Left renal cortex interstitium (tissue), 4 donors: Measurements from ENCODE around the gene RYR3. TPM values are rescaled to one million over a fixed set of nuclear protein-coding genes. Genes with fewer than 3 reads are reported as not detected.

ENCODE experiments used
- DNase-seq, 4 donors: peaks; one replicate each; pipeline ENCODE4 v3.0.0-alpha.2; 2013; ENCODE audit warnings: low read depth in 4 of 4, low spot score in 2 of 4, missing footprints in 1 of 4
- polyA plus RNA-seq, 4 donors: library from polyadenylated mRNA; unstranded; fragments of 120-200 nt; gene quantifications; one replicate each; pipeline ENCODE4 v1.2.1, GENCODE V29; 2013; ENCODE audit not compliant: insufficient read length in 4 of 4

The RYR3 gene
- polyA plus RNA-seq, 4 donors, result 2.5 to 16.7 (median 10.1) TPM

DNA sequence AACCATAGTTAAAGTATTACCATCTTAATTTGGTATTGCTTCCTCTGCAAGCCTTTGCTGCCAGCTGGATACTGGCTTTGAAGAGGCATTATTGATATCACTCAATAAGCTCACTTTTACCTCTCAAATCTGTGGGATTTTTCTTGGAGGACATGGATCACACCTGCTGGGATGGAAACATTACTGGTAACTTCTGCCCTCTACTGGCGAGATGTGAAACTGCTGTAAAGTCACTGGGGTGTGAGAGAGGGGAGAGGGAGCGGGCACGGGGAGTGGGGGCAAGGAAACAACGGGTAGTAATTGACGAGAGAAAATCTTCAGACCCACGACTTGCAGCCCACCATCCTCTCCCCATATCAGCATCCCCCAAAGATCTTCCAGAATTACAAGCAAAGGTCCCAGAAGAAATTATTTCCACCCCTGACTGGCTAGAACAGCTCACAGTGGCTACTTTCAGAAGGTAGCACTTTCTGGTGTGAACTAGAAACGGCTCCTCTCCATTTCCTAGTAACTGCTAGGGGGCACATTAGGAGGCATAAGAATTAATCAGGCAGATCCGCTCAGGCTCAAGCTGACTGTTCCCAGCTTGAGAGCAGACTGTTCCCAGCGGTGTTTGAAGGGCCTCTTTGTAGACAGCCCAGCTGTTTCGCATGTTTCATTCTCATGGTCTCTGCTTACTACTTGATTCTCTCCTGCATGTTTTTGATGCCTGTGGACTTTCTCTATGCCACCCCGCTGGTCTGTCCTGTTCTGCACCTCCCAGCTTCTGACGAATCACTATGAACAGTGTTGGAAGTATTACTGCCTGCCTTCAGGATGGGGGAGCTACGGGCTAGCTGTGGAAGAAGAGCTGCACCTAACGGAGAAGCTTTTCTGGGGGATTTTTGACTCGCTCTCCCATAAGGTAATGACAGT is 427.2 kb downstream of the RYR3 start:
- peak in 1 of 4 donors; percentile 45 for DNase-seq

DNA sequence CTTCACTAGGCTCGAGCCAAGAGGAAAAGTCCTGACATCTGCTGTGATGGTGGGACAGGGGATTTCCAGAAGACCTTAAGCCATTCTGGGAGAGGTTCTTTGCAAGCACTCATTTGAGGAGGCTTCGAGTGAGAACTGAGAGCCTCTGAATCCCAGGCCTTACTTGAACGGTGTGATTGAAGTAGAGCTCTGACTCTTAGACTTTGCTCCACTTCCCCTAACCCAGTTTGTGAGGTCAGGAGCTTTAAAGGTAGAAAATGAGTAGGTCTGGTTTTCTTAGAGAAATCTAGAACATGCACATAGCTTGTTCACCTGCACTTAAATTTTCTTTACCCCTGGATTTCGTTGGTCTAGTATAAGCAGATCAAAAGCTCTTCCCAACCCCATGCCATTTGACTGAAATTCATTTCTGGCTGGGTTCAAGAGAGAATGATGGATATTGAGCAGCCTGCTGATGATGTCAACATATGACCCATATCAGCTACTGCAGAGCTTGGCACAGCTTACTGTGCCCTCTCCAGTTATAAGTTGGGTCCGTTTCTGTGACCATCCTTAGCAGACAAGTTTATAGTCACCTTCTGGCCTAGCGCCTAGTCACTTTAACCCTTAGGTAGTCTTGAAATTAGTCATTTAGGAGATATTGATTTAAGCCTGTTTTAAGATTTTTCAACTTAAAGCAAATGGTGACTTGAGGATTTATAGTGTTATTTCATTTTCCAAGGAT is 428.3 kb downstream of the RYR3 start:
- no peak for DNase-seq

- no peak for DNase-seq
Observed at GRCh38 chr15:33742306-33742705, 431.5 kb downstream of the RYR3 start.

GRCh38 chr15:33742800-33743199 is 432.0 kb downstream of the RYR3 start:
- no peak for DNase-seq

DNA sequence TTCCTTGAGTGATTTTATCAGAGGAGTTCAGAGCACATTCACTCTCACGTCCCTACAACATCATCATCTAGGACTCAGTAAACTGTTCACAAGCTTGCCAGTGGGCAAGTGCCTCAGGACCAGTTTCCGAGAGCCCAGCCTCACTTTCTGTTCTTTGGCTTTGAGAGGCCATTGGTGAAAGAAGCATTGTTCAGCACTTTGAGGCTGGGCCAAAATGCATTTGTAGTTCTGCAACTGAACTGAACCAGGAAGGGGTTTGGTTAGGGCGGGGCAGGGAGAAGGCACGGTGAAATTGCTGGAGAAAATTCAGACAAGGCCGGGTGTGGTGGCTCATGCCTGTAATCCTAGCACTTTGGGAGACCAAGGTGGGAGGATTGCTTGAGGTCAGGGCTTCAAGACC is 435.4 kb downstream of the RYR3 start:
- no peak for DNase-seq

GRCh38 chr15:33753012-33753411 is 442.2 kb downstream of the RYR3 start:
- DNase-seq, result no peak

DNA sequence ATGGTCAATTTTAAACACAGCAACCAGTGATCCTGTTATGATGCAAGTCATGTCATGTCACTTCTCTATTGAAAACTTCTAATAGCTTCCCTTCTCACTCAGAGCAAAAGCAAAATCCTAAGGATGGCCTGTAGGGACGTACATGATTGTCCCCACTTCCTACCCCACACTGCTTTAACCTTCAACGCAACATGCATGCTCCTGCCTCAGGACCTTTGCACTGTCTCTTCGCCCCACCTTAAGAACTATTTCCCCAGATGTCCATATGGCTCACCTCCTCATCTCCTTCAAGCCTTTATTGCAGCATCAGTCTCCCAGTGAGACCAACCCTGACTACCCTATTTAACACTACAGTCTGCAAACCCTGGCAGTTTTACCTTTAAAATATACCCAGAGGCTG is 443.5 kb downstream of the RYR3 start:
- no peak for DNase-seq

- DNase-seq, result no peak
Observed at GRCh38 chr15:33756961-33757360, 446.2 kb downstream of the RYR3 start.

- no peak for DNase-seq
Observed at GRCh38 chr15:33757516-33758232, 446.9 kb downstream of the RYR3 start.

DNA sequence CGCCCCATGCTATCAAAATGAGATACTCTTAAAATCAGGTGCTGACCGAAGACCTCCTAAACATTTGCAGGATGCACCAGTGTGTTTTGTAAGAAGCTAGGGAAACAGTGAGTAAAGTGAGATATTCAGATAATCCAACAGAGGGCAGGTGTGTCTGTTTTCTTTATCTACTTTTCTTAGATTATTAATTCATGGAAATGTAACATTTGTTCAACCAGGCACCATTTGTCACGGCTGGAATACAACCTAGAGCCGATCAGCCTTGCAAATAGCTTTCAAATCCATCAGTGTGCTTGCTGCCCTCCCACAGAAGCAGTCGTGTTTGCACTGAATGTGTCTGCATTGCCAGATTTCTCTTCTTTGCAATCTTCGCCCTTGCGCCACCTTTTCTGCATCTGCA is 455.6 kb downstream of the RYR3 start:
- no peak for DNase-seq

GRCh38 chr15:33768670-33769190 is 458.0 kb downstream of the RYR3 start:
- no peak for DNase-seq

GRCh38 chr15:33773969-33774368 is 463.2 kb downstream of the RYR3 start:
- DNase-seq, result no peak

DNA sequence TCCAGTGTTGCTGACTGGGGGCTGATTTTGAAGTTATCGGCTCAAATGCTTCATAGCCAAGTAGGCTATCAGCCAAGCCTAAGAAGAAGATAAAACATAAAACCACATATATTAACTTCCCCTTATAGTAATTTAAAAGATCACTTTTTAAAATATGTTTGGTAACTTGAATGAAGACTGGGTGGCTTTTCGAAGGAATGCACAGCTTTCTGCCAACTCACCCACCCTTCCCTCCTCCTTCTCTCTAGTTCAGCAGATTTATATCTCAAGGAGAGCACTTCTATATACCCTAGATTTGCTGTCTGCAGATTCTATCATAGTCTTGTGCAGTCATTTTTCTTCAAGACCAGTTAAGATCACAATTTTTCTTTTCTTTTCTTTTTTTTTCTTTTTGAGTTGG is 468.1 kb downstream of the RYR3 start:
- no peak for DNase-seq

GRCh38 chr15:33780011-33780768 is 469.4 kb downstream of the RYR3 start:
- DNase-seq, result no peak

DNA sequence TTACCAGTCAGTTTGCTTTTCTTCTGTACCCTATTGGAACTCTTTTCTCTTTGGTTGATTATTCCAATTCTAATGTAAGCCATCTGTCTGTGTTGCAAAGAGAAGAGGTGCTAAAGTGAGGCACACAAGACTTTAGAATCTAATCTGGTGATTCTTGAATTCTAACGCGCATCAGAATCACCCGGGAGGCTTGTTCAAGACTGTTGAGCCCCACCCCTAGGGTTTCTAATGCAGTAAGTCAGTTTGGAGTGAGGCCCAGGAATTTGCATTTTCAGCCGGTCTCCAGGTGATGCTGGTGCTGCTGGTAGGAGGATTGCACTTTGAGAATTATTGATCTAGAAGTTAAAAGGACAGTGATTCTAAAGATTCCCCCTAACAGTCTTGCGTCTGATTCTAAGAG is 472.2 kb downstream of the RYR3 start:
- no peak for DNase-seq

- DNase-seq, result no peak
Observed at GRCh38 chr15:33785366-33785765, 474.6 kb downstream of the RYR3 start.

GRCh38 chr15:33788906-33789540 is 478.3 kb downstream of the RYR3 start:
- DNase-seq, result no peak

DNA sequence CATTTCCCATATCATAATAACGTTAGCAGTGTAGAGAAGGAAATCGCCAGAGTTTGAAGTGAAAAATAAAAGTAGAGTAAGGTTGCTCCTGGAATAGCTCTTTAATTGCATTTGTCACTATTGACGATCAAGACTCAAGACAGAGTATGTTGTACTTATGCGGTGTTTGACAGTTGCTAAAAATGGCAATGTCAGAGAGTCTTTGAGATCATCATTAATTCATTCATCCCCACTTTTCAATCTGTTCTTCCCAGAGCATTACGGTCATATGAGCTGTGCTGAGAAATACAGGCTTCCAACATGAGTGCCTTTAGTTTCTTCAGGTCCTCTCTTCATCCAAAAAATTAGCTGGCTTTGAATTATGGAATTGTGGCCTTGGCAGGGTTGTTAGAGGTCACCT is 483.7 kb downstream of the RYR3 start:
- no peak for DNase-seq

- no peak for DNase-seq
Observed at GRCh38 chr15:33795070-33795469, 484.3 kb downstream of the RYR3 start.

DNA sequence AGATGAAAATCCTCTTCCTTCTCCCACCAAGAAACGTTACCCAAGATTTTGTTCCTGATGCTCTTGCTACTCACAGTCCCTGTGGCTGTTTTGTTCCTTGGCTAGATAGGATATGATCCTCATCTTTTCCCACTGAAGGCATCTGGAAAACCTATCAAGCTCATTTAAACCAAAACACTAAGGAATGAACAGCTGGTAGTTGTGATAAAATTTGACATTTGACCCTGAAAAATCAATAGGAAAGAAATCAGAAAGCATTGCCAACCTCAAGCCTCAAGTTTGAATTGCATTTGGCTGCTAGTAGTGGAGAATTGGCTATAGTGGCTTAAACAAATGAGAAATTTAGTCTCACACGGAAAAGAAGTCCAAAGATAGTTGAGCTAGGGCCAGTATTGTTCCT is 486.9 kb downstream of the RYR3 start:
- no peak for DNase-seq
